ENCODE measurements around the gene ZNF526. TPM values are rescaled to one million over a fixed set of nuclear protein-coding genes. Genes with fewer than 3 reads are reported as not detected.

The ZNF526 gene
- total RNA-seq, 1 experiment from 2014 or later = 13.1 TPM

- TF ChIP-seq RAD21 (IDR thresholded peaks at IDR 0.05; ENCODE audit: low read depth) (peak; percentile 57), FOSL1 (IDR thresholded peaks at IDR 0.05; ENCODE audit: low read depth) (no peak), YY1 (IDR thresholded peaks at IDR 0.05; ENCODE audit: extremely low read depth, insufficient replicate concordance, low read depth, low read length) (peak; percentile 26), SP1 (IDR thresholded peaks at IDR 0.05; ENCODE audit: low read depth) (peak; percentile 14; the same call in 1 of the 2 replicates), SIN3A (IDR thresholded peaks at IDR 0.05; ENCODE audit: low read depth) (no peak; the same call in 1 of the 2 replicates), SRF (IDR thresholded peaks at IDR 0.05; ENCODE audit: low read depth) (no peak), ELF1 (IDR thresholded peaks at IDR 0.05; ENCODE audit: borderline replicate concordance, low read depth) (no peak; the same call in 1 of the 2 replicates), REST (IDR thresholded peaks at IDR 0.05; ENCODE audit: low read depth) (no peak), EZH2 (IDR thresholded peaks at IDR 0.05) (no peak), CBX3 (IDR thresholded peaks at IDR 0.05; ENCODE audit: low read depth) (no peak)
These were observed 24.5 kb downstream of the ZNF526 start (continued) for GRCh38 chr19:42244347-42245220.
